ENCODE measurements around the gene RAD51B. TPM values are rescaled to one million over a fixed set of nuclear protein-coding genes. Genes with fewer than 3 reads are reported as not detected.

The RAD51B gene
- total RNA-seq, 1 experiment from 2014 or later = 16.7 TPM

DNA sequence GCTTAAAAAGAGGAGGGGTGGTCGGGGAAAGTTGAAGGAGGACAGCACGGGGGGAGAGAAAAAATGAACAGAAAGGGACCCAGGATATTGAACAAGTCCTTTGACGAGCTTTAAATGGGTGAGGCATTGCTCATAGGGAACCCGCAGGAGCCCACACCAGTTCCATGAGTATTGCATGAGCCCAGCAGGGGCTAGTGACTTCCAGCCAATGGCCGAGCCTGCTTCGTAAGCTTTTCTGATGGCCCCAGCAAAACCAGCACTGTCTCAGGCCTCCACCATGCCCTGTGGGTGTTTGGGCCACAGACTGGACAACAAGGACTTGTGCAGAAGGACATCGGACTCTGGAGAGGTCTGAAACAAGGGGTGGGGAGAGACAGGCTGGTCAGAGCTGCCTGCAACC, 863.7 kb downstream of the RAD51B start:
- H3K4me3 Mint-ChIP-seq = no peak overlapping the region
- no peak overlapping the region for H4K5ac ChIP-seq (ENCODE audit: insufficient read length, low read depth, low read length)
- no peak overlapping the region for H3K23ac ChIP-seq (ENCODE audit: insufficient read length, low read depth, low read length)
- no peak overlapping the region for H3K14ac ChIP-seq (ENCODE audit: insufficient read depth, low read length)
- H2BK120ac ChIP-seq (ENCODE audit: low read depth, low read length, poor library complexity, severe bottlenecking) = no peak overlapping the region
- H3K27me3 Mint-ChIP-seq (ENCODE audit: low read depth) = no peaks in the 10 kb centered on the region; the same call in 1 of the 2 replicates
- H2BK20ac ChIP-seq (ENCODE audit: low read depth, low read length, poor library complexity, severe bottlenecking) = no peak overlapping the region
- H2BK15ac ChIP-seq (ENCODE audit: low read depth, low read length) = no peak overlapping the region
- DNase-seq = no peak
- no peaks in the 10 kb centered on the region for H3K9me3 ChIP-seq (ENCODE audit: control insufficient read depth, low read depth, low read length)
- no peaks in the 10 kb centered on the region for H3K79me2 ChIP-seq (ENCODE audit: insufficient read depth, low read length)
- TF ChIP-seq, protein P1, sequence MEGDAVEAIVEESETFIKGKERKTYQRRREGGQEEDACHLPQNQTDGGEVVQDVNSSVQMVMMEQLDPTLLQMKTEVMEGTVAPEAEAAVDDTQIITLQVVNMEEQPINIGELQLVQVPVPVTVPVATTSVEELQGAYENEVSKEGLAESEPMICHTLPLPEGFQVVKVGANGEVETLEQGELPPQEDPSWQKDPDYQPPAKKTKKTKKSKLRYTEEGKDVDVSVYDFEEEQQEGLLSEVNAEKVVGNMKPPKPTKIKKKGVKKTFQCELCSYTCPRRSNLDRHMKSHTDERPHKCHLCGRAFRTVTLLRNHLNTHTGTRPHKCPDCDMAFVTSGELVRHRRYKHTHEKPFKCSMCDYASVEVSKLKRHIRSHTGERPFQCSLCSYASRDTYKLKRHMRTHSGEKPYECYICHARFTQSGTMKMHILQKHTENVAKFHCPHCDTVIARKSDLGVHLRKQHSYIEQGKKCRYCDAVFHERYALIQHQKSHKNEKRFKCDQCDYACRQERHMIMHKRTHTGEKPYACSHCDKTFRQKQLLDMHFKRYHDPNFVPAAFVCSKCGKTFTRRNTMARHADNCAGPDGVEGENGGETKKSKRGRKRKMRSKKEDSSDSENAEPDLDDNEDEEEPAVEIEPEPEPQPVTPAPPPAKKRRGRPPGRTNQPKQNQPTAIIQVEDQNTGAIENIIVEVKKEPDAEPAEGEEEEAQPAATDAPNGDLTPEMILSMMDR (conservative IDR thresholded peaks at IDR 0.05) = no peak
- no peak overlapping the region for H3T11ph ChIP-seq (ENCODE audit: low read length)
- H2AFZ ChIP-seq (ENCODE audit: low read length) = no peak overlapping the region
- no peak overlapping the region for H2BK5ac ChIP-seq (ENCODE audit: insufficient read length, low read length)
- H3K27ac Mint-ChIP-seq = peak overlapping the region in 1 of 3 experiments; percentile 72; a peak in 3 of 7 replicates
- no peaks in the 10 kb centered on the region for H3K79me1 ChIP-seq (ENCODE audit: insufficient read depth, low read depth, low read length, poor library complexity, severe bottlenecking)
- H3K56ac ChIP-seq (ENCODE audit: insufficient read length, low read depth, low read length) = no peak overlapping the region
- no peak overlapping the region for H3K27ac ChIP-seq (ENCODE audit: insufficient read length, low read depth, low read length)
- H3K4ac ChIP-seq (ENCODE audit: low read depth, low read length) = no peak overlapping the region
- peaks cover 5% of the 10 kb centered on the region for H3K4me1 ChIP-seq (ENCODE audit: insufficient read depth, low read length)
- H3K4me2 ChIP-seq (ENCODE audit: insufficient read depth, insufficient read length, low read length) = no peak overlapping the region
- H3K23me2 ChIP-seq (ENCODE audit: insufficient read length, low read depth, low read length, poor library complexity, severe bottlenecking) = no peaks in the 10 kb centered on the region
- H2AK5ac ChIP-seq (ENCODE audit: insufficient read length, low read length) = no peak overlapping the region
- peaks cover 0 to 3% of the 10 kb centered on the region in 2 experiments; a peak in 2 of 5 replicates for H3K9me3 Mint-ChIP-seq
- no peak overlapping the region for H4K8ac ChIP-seq (replicated peaks; ENCODE audit: insufficient read length, low read depth, low read length)
- no peak overlapping the region for H3K9ac ChIP-seq (ENCODE audit: extremely low read depth, insufficient read length, low read length)
- no peak overlapping the region for H3K18ac ChIP-seq (ENCODE audit: insufficient read length, low read depth, low read length)
- no peaks in the 10 kb centered on the region for H3K27me3 ChIP-seq (ENCODE audit: insufficient read depth, low read length)
- H3K4me1 Mint-ChIP-seq = peaks cover 29 to 33% of the 10 kb centered on the region in 2 experiments
- H4K20me1 ChIP-seq (ENCODE audit: control insufficient read depth, insufficient read depth, insufficient read length) = no peaks in the 10 kb centered on the region
- H4K91ac ChIP-seq (ENCODE audit: insufficient read length, low read depth, low read length) = no peak overlapping the region
- WGBS (ENCODE audit: extremely low coverage, insufficient read length, low lambda C conversion rate) = no CpG with 5 or more reads among the region's 7 CpGs
- H2BK12ac ChIP-seq (ENCODE audit: insufficient read length, low read depth, low read length) = no peak overlapping the region
- peaks cover 0 to 2% (median 0%) of the 10 kb centered on the region in 3 experiments; a peak in 1 of 7 replicates for H3K36me3 Mint-ChIP-seq (ENCODE audit: insufficient read depth in 1 of 3, low read depth in 3 of 3)
